ENCODE measurements around the gene PPP1R3D.
A peak's percentile ranks its signal among the peaks of the same experiment; 100 is the strongest.

The PPP1R3D gene

DNA sequence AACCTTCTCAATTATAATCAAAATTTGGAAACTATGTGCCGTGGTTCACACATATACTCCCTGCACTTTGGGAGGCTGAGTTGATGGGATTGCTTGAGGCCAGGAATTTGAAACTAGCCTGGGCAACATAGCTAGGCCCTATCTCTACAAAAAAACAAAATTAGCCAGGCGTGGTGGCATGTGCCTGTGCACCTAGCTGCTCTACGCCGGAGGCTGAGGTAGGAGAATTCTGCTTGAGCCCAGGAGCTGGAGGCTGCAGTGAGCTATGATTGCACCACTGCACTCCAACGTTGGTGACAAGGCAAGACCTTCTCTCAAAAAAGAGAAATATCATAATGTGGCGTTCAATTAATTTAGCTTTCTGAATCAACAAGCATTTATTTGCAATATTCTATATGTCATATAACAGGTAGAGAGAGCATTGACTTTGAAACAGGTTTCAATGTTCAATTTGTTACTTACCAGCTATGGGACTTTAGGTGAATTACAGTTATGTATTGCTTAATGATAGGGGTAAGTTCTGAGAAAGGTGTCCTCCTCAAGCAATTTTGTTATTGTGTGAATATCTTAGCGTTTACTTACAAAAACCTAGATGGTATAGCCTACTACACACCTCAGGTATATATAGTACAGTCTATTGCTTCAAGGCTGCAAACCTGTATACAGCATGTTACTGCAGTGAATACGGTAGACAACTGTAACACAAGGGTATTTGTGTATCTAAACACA is 4.5 kb downstream of the PPP1R3D start:
- no peak for TF ChIP-seq ZNF175 (tag by site-specific recombination; IDR thresholded peaks at IDR 0.05)
- no peak for TF ChIP-seq ZNF138 (tag by site-specific recombination; IDR thresholded peaks at IDR 0.05; ENCODE audit: borderline replicate concordance)
- no peak for TF ChIP-seq SALL2 (tag by site-specific recombination; IDR thresholded peaks at IDR 0.05; ENCODE audit: borderline replicate concordance)
- TF ChIP-seq ZNF404 (tag by site-specific recombination; IDR thresholded peaks at IDR 0.05): no peak
- peak; percentile 51 for TF ChIP-seq PRDM10 (tag by site-specific recombination; IDR thresholded peaks at IDR 0.05)
- TF ChIP-seq ZNF19 (tag by site-specific recombination; IDR thresholded peaks at IDR 0.05; ENCODE audit: low read depth): no peak
- no peak for TF ChIP-seq HOXD13 (CRISPR knock-in tag; IDR thresholded peaks at IDR 0.05; ENCODE audit: borderline replicate concordance)
- no peak for TF ChIP-seq ZNF747 (tag by site-specific recombination; IDR thresholded peaks at IDR 0.05)
- no peaks in the 10 kb centered on the region for H3K36me3 ChIP-seq (ENCODE audit: control insufficient read depth in 2 of 2, insufficient read depth in 1 of 2, low read length in 2 of 2)
- H3K27ac ChIP-seq (ENCODE audit: extremely low read depth, low read depth, low read length): no peak overlapping the region
- ChIA-PET POLR2A (interaction anchor here (0.9 kb wide), 1 partner anchor 56 kb away, joined by 3 read pairs; no protein-coding TSS in a partner anchor), CTCF (interaction anchor here (0.6 to 2.6 kb wide), 6 partner anchors 10 to 187 kb away, joined by 3 to 19 read pairs (median 8); no protein-coding TSS in a partner anchor)
- H3K4me3 ChIP-seq (ENCODE audit: low read depth, low read length): no peak overlapping the region
- H3K9me3 ChIP-seq (ENCODE audit: control insufficient read depth, insufficient read depth, low read depth, low read length): no peaks in the 10 kb centered on the region
- H3K4me1 ChIP-seq (ENCODE audit: control insufficient read depth, insufficient read depth, low read length): peaks cover 11% of the 10 kb centered on the region

GRCh38 chr20:59933849-59934585 is 6.1 kb downstream of the PPP1R3D start:
- POLR2A ChIA-PET: interaction anchor here (0.6 kb wide), 1 partner anchor 258 kb away, joined by 3 read pairs; no protein-coding TSS in a partner anchor
- Histone ChIP-seq H3K4me3 (ENCODE audit: low read depth, low read length) (peak overlapping the region; percentile 63), H3K36me3 (ENCODE audit: control insufficient read depth in 2 of 2, insufficient read depth in 1 of 2, low read length in 2 of 2) (no peaks in the 10 kb centered on the region), H3K9me3 (ENCODE audit: control insufficient read depth, insufficient read depth, low read depth, low read length) (no peaks in the 10 kb centered on the region), H3K4me1 (ENCODE audit: control insufficient read depth, insufficient read depth, low read length) (peaks cover 14% of the 10 kb centered on the region), H3K27ac (ENCODE audit: extremely low read depth, low read depth, low read length) (peak overlapping the region; percentile 55; the same call in 1 of the 2 replicates)
- CTCF ChIA-PET: interaction anchor here (0.5 to 2.6 kb wide), 24 partner anchors 9 to 152 kb away, joined by 3 to 19 read pairs (median 3); no protein-coding TSS in a partner anchor
- TF ChIP-seq ZNF707 (tag by site-specific recombination; IDR thresholded peaks at IDR 0.05): no peak
- TF ChIP-seq, protein P1, sequence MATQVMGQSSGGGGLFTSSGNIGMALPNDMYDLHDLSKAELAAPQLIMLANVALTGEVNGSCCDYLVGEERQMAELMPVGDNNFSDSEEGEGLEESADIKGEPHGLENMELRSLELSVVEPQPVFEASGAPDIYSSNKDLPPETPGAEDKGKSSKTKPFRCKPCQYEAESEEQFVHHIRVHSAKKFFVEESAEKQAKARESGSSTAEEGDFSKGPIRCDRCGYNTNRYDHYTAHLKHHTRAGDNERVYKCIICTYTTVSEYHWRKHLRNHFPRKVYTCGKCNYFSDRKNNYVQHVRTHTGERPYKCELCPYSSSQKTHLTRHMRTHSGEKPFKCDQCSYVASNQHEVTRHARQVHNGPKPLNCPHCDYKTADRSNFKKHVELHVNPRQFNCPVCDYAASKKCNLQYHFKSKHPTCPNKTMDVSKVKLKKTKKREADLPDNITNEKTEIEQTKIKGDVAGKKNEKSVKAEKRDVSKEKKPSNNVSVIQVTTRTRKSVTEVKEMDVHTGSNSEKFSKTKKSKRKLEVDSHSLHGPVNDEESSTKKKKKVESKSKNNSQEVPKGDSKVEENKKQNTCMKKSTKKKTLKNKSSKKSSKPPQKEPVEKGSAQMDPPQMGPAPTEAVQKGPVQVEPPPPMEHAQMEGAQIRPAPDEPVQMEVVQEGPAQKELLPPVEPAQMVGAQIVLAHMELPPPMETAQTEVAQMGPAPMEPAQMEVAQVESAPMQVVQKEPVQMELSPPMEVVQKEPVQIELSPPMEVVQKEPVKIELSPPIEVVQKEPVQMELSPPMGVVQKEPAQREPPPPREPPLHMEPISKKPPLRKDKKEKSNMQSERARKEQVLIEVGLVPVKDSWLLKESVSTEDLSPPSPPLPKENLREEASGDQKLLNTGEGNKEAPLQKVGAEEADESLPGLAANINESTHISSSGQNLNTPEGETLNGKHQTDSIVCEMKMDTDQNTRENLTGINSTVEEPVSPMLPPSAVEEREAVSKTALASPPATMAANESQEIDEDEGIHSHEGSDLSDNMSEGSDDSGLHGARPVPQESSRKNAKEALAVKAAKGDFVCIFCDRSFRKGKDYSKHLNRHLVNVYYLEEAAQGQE (tag by site-specific recombination; IDR thresholded peaks at IDR 0.05): peak; percentile 72
- TF ChIP-seq ZNF747 (tag by site-specific recombination; IDR thresholded peaks at IDR 0.05): no peak
- TF ChIP-seq ZNF561 (tag by site-specific recombination; IDR thresholded peaks at IDR 0.05; ENCODE audit: borderline replicate concordance): peak; percentile 90; the same call in 1 of the 2 replicates
- TF ChIP-seq ZNF843 (tag by site-specific recombination; IDR thresholded peaks at IDR 0.05): no peak
- TF ChIP-seq EGR2 (tag by site-specific recombination; IDR thresholded peaks at IDR 0.05; ENCODE audit: low read depth): no peak
- no peak for TF ChIP-seq ZNF830 (tag by site-specific recombination; IDR thresholded peaks at IDR 0.05; ENCODE audit: low read depth)
- 0 out of 2 replicates have a peak, but pooled peaks have one; percentile 12 for TF ChIP-seq ZNF341 (tag by site-specific recombination; IDR thresholded peaks at IDR 0.05; ENCODE audit: low read depth)
- peak; percentile 30; the same call in 1 of the 2 replicates for TF ChIP-seq ZNF600 (tag by site-specific recombination; IDR thresholded peaks at IDR 0.05)
- TF ChIP-seq ZBTB26 (tag by site-specific recombination; optimal IDR thresholded peaks at IDR 0.05): peak; percentile 78
- no peak for TF ChIP-seq ZNF514 (tag by site-specific recombination; IDR thresholded peaks at IDR 0.05)
- TF ChIP-seq ZNF426 (tag by site-specific recombination; IDR thresholded peaks at IDR 0.05): no peak
- TF ChIP-seq ZNF544 (tag by site-specific recombination; IDR thresholded peaks at IDR 0.05): no peak
- TF ChIP-seq ZNF223 (tag by site-specific recombination; IDR thresholded peaks at IDR 0.05): no peak
- TF ChIP-seq, protein P2, sequence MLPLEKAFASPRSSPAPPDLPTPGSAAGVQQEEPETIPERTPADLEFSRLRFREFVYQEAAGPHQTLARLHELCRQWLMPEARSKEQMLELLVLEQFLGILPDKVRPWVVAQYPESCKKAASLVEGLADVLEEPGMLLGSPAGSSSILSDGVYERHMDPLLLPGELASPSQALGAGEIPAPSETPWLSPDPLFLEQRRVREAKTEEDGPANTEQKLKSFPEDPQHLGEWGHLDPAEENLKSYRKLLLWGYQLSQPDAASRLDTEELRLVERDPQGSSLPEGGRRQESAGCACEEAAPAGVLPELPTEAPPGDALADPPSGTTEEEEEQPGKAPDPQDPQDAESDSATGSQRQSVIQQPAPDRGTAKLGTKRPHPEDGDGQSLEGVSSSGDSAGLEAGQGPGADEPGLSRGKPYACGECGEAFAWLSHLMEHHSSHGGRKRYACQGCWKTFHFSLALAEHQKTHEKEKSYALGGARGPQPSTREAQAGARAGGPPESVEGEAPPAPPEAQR (tag by site-specific recombination; IDR thresholded peaks at IDR 0.05): no peak
